GM12878 (cell line): ENCODE data around the gene OGFOD3. TPM values are rescaled to one million over a fixed set of nuclear protein-coding genes. Genes with fewer than 3 reads are reported as not detected.

ENCODE experiments used
- ATAC-seq: fragments of 200-7000 bp; cut with Tn5 transposase; 3 replicates; pipeline ENCODE4 v1.9.1; 2020; ENCODE audit warnings: mild to moderate bottlenecking, moderate library complexity
- BruUV-seq: library from RNA; stranded (reverse); fragments of 400-500 nt; replicated peaks from 2 replicates; lab custom pipeline; 2021; lab: Mats Ljungman, UMichigan
- CTCF ChIA-PET: fragments of 300-600 bp; sonication (Branson Sonifier 250); formaldehyde crosslinking; extraction: SDS; loops from one replicate; lab custom pipeline; 2021; ENCODE audit warnings: inconsistent platforms; lab: Yijun Ruan, JAX
- POLR2A ChIA-PET: fragments of 350-600 bp; formaldehyde crosslinking; extraction: SDS; loops from one replicate; lab custom pipeline; 2021; ENCODE audit warnings: inconsistent platforms; lab: Charles Lee
- RAD21 ChIA-PET: fragments of 300-600 bp; sonication (Branson Sonifier 250); formaldehyde crosslinking; loops from one replicate; lab custom pipeline; 2023; ENCODE audit warnings: antibody characterized with exemption; ENCODE audit not compliant: unreplicated experiment; lab: Charles Lee
- SMC1A ChIA-PET: fragments of 300-600 bp; sonication (Branson Sonifier 250); formaldehyde crosslinking; loops from one replicate; lab custom pipeline; 2023; ENCODE audit not compliant: unreplicated experiment, uncharacterized antibody; lab: Charles Lee
- DNase-seq: peaks from one replicate; pipeline ENCODE4 v3.0.0-alpha.2; 2011; ENCODE audit warnings: low read depth, low spot score
- FAIRE-seq: peaks from 3 replicates; lab custom pipeline; 2011; peaks lifted over from hg19 to GRCh38; lab: Jason Lieb, UNC
- H2AFZ ChIP-seq: 2 replicates; pipeline ENCODE4 v1.6.0; 2011; ENCODE audit warnings: low read depth, low read length, control low read depth; ENCODE audit not compliant: control insufficient read depth
- H3K27ac ChIP-seq: 2 replicates; pipeline ENCODE4 v1.5.1; 2011; ENCODE audit warnings: control low read depth; ENCODE audit not compliant: control insufficient read depth, insufficient read depth
- H3K27me3 ChIP-seq, 2 experiments: replicated peaks in 1 of 2; 2 replicates each; pipeline versions ENCODE4 v1.6.0 to v1.6.1; 2011; ENCODE audit warnings: low read length in 1 of 2; ENCODE audit not compliant: control insufficient read depth in 2 of 2, insufficient read depth in 2 of 2
- H3K36me3 ChIP-seq, 2 experiments: 2 replicates each; pipeline ENCODE4 v1.5.1; 2011; ENCODE audit warnings: low read length in 1 of 2; ENCODE audit not compliant: control insufficient read depth in 2 of 2, insufficient read depth in 2 of 2
- H3K4me1 ChIP-seq: 2 replicates; pipeline ENCODE4 v1.6.1; 2011; ENCODE audit warnings: mild to moderate bottlenecking, low read length, moderate library complexity, mixed read lengths; ENCODE audit not compliant: control insufficient read depth, insufficient read depth
- H3K4me2 ChIP-seq: 2 replicates; pipeline ENCODE4 v1.6.0; 2011; ENCODE audit warnings: control low read depth; ENCODE audit not compliant: control insufficient read depth, insufficient read depth
- H3K4me3 ChIP-seq: fragments of 200-600 bp; sonication (generic); 2 replicates; pipeline ENCODE4 v1.5.1; 2016
- H3K79me2 ChIP-seq: 2 replicates; pipeline ENCODE4 v1.6.0; 2011; ENCODE audit warnings: low read length; ENCODE audit not compliant: control insufficient read depth, insufficient read depth
- H3K9ac ChIP-seq: 2 replicates; pipeline ENCODE4 v1.8.0; 2011; ENCODE audit warnings: low read length, control low read depth, mixed read lengths; ENCODE audit not compliant: control insufficient read depth, insufficient read depth
- H3K9me3 ChIP-seq: replicated peaks from 3 replicates; pipeline ENCODE4 v1.5.1; 2011; ENCODE audit warnings: mild to moderate bottlenecking, low read length; ENCODE audit not compliant: control insufficient read depth, insufficient read depth
- H4K20me1 ChIP-seq: 2 replicates; pipeline ENCODE4 v1.6.0; 2011; ENCODE audit not compliant: control insufficient read depth, insufficient read depth
- FOXM1 ChIP-seq: IDR thresholded peaks from 2 replicates; pipeline ENCODE4 v1.6.1; 2012; ENCODE audit warnings: low read depth, mild to moderate bottlenecking, inconsistent platforms, low read length, moderate library complexity
- MYB ChIP-seq: fragments of 150-350 bp; IDR thresholded peaks from 2 replicates; pipeline ENCODE4 v1.6.1; 2014; ENCODE audit warnings: mild to moderate bottlenecking, low read depth, low read length, borderline replicate concordance
- NKRF ChIP-seq: fragments of 450-650 bp; conservative IDR thresholded peaks from 2 replicates; pipeline ENCODE4 v1.6.1; 2017; ENCODE audit warnings: mild to moderate bottlenecking, moderate library complexity
- NR2C2 ChIP-seq: IDR thresholded peaks from 2 replicates; pipeline ENCODE4 v1.6.1; 2011; ENCODE audit warnings: borderline replicate concordance, low read depth; ENCODE audit not compliant: control insufficient read depth, insufficient read length
- NRF1 ChIP-seq: conservative IDR thresholded peaks from 2 replicates; pipeline ENCODE4 v1.6.1; 2011; ENCODE audit warnings: mild to moderate bottlenecking, low read depth, low read length, improper control_type of control experiment
- RBBP5 ChIP-seq: fragments of 200-600 bp; sonication (generic); conservative IDR thresholded peaks from 2 replicates; pipeline ENCODE4 v1.6.1; 2016
- REST ChIP-seq: IDR thresholded peaks from 2 replicates; pipeline ENCODE4 v1.6.1; 2012; ENCODE audit warnings: mild to moderate bottlenecking, low read depth, low read length
- SP1 ChIP-seq: IDR thresholded peaks from one replicate; pipeline ENCODE4 v1.6.1; 2011; ENCODE audit warnings: low read depth, low read length
- SREBF1 ChIP-seq: IDR thresholded peaks from 2 replicates; pipeline ENCODE4 v1.6.1; 2012; ENCODE audit warnings: mild to moderate bottlenecking, low read length
- WGBS: methylation state at CpG from one replicate; pipeline ENCODE4 v1.1.6; 2016; ENCODE audit warnings: low lambda C conversion rate; ENCODE audit not compliant: insufficient replicate concordance, insufficient coverage; ENCODE audit errors: missing lambda C conversion rate; 5-methylcytosine and 5-hydroxymethylcytosine counted together
- in situ Hi-C: fragments of 300-500 bp; cut with MboI; formaldehyde crosslinking; loops from 9 replicates; pipeline ENCODE4 v1.14.3; 2018; ENCODE audit warnings: mixed read lengths
- intact Hi-C: fragments of 100-400 bp; cut with micrococcal nuclease; formaldehyde crosslinking; loops from one replicate; pipeline ENCODE4 v1.14.2; 2022; ENCODE audit not compliant: unreplicated experiment
- polyA plus RNA-seq, 11 experiments: library from polyadenylated mRNA; depleted of rRNA in 4 of 11; unstranded in 6 of 11; stranded (reverse) in 5 of 11; fragments of >200 nt; fragmentation: Nextera tagmentation in 4 of 11; fragmentation: Illumina TruSeq in 1 of 11; extraction: Ambion mirVana in 4 of 11; extraction: Trizol in 1 of 11; gene quantifications; 1 replicate in 1 of 11; 2 replicates in 10 of 11; pipeline versions ENCODE4 v1.2.1 to v1.2.3, GENCODE V29; 2011 to 2016; ENCODE audit warnings: inconsistent platforms in 2 of 11, missing spikeins in 2 of 11, low read depth in 1 of 11
- total RNA-seq, 4 experiments: library from RNA; depleted of rRNA in 3 of 4; stranded (reverse); fragments of >200 nt in 3 of 4; fragmentation: Illumina TruSeq in 1 of 4; extraction: Trizol in 1 of 4; gene quantifications; 2 replicates each; pipeline versions ENCODE4 v1.2.1 to v1.2.3, GENCODE V29; 2013 to 2021

OGFOD3 gene
- total and polyA plus RNA-seq, 10 of the 15 experiments (the other 5 are each of a cell fraction or from before 2014, with no cell fraction given): 0.48 to 28.4 (median 18.3) TPM

- CTCF ChIA-PET: interaction anchor here (1.5 kb wide), 1 partner anchor 18 kb away, joined by 6 read pairs; no protein-coding TSS in a partner anchor
- WGBS: 57% methylated on average over 24 of the region's 26 CpGs
- Histone ChIP-seq H3K27ac (no peak overlapping the region), H3K27me3 (no peaks in the 10 kb centered on the region), H3K9me3 (no peaks in the 10 kb centered on the region), H3K4me1 (no peaks in the 10 kb centered on the region), H3K4me3 (no peak overlapping the region)
- BruUV-seq: no TSS peak
- RAD21 ChIA-PET: no interaction called here
- no peak for FAIRE-seq
- TF ChIP-seq SREBF1: no peak
- no peak for TF ChIP-seq MYB
- TF ChIP-seq FOXM1: no peak
- no peak for TF ChIP-seq REST
- TF ChIP-seq RBBP5: no peak
- TF ChIP-seq NRF1: no peak
- TF ChIP-seq SP1: no peak
- no peak for TF ChIP-seq NKRF
- no peak for TF ChIP-seq NR2C2
- TF ChIP-seq, all 136 proteins: peak for 0
- intact Hi-C loops (no loop called here), in situ Hi-C loops (no loop called here)
- ATAC-seq (no peak; the same call in 2 of the 3 replicates), DNase-seq (no peak)
- SMC1A ChIA-PET: no interaction called here
- POLR2A ChIA-PET: interaction anchor here (0.6 kb wide), 1 partner anchor 21 kb away, joined by 3 read pairs; no protein-coding TSS in a partner anchor
- no peak overlapping the region for H3K4me2 ChIP-seq
- no peaks in the 10 kb centered on the region for H4K20me1 ChIP-seq
- H3K79me2 ChIP-seq: no peaks in the 10 kb centered on the region
- no peak overlapping the region for H3K9ac ChIP-seq
- no peak overlapping the region for H2AFZ ChIP-seq
- H3K36me3 ChIP-seq: no peaks in the 10 kb centered on the region
These were observed 33.5 kb downstream of the OGFOD3 start for GRCh38 chr17:82384730-82385481.
